Activated naive CD4-positive, alpha-beta T cell treated with anti-CD3 and anti-CD28 coated beads, Interleukin-2, amount 10 ng/mL, durations not matched to agents 7 days and 5 days (primary cell): ENCODE results near the gene HINT2.

ENCODE experiments used
- CTCF ChIA-PET: fragments of 350-600 bp; sonication (Branson Sonifier 250); formaldehyde crosslinking; loops from one replicate; lab custom pipeline; 2021; ENCODE audit warnings: antibody characterized with exemption; lab: Charles Lee
- DNase-seq: peaks from one replicate; pipeline ENCODE4 v3.0.0-alpha.2; 2020
- H3K27ac Mint-ChIP-seq: one replicate; pipeline ENCODE4 v1.8.0; 2021; ENCODE audit warnings: mild to moderate bottlenecking, moderate library complexity, mixed read lengths
- H3K27me3 Mint-ChIP-seq: one replicate; pipeline ENCODE4 v1.8.0; 2021; ENCODE audit warnings: mild to moderate bottlenecking, mixed read lengths
- H3K36me3 Mint-ChIP-seq: one replicate; pipeline ENCODE4 v1.8.0; 2021; ENCODE audit warnings: mixed read lengths
- H3K4me1 Mint-ChIP-seq: one replicate; pipeline ENCODE4 v1.8.0; 2021; ENCODE audit warnings: mixed read lengths
- H3K4me3 Mint-ChIP-seq: one replicate; pipeline ENCODE4 v1.8.0; 2021; ENCODE audit warnings: mild to moderate bottlenecking, moderate library complexity, mixed read lengths
- H3K9me3 Mint-ChIP-seq: one replicate; pipeline ENCODE4 v1.8.0; 2021; ENCODE audit warnings: mixed read lengths

Gene HINT2

DNA sequence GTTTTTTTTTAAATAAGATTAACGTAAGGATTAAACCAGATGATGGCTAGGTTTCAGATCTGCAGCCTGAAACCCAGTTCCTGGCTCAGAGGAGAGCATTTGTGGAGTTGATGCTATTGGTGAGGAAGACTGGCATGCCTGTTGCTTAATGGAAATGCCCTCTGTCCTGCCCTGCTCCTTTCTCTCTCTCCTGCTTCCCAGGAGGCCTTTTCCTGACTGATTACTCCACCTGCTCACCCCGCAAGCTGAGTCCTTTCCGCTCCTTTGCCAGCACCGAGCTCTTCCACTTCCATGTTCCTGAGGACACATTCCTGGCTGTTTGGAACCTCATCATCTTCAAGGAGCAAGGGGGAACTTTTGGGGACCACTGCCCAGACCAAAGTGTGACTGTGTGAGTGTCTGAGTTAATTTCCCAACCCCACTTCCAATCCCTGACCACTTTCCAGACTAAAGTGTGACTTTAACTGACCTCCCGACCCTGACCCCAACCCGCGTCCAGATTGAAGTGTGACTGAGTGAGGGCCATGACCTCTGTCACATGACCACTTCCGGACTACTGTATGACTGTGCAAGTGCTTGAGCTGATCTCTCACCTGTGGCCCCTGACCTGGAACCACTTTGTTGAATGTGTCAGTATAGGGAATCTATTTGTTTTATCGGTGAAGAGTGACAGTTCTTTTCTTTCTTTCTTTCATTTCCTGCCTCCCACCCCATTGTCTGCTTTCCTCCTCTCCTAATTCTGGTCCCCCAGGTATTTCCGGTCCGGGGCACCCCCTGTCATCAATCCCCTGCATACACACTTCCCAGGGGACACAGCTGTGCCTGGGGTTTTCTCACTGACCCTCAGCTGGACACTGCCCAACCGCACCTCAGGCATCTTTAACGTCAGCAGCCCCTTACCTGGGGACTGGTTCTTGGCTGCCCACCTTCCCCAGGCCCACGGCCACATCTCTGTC is 19.7 kb upstream of the HINT2 start:
- H3K36me3 Mint-ChIP-seq, result no peaks in the 10 kb centered on the region
- H3K27me3 Mint-ChIP-seq, result peaks cover 22% of the 10 kb centered on the region
- CTCF ChIA-PET, result interaction anchor here (0.8 to 3.4 kb wide), 12 partner anchors 8 to 97 kb away, joined by 3 to 16 read pairs (median 7); partner anchors contain the start of gene SPAG8
- no peak overlapping the region for H3K4me3 Mint-ChIP-seq
- peaks cover 17% of the 10 kb centered on the region for H3K4me1 Mint-ChIP-seq
- no peak overlapping the region for H3K27ac Mint-ChIP-seq
- no peak for DNase-seq
- no peaks in the 10 kb centered on the region for H3K9me3 Mint-ChIP-seq

DNA sequence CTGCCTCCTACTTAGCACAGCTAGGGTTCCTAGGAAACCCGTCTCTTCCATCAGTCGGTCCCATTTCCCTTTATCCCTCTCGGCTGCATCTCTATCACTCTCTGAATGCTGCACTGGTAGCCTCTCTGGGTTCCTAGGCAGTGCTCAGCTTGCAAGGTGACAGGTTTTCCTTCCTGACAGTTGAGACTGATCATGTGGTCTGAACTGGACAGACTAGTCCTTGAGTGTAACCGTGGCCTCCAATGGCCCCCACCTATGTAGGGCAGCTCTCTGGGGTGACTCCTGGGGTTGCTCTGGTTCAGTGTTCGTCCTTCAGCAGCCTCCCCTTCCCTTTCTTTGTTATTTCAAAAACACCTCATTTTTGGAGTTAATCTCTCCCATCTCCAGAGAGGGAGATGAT is 18.0 kb upstream of the HINT2 start:
- Mint-ChIP-seq H3K27me3 (peaks cover 25% of the 10 kb centered on the region), H3K4me3 (no peak overlapping the region), H3K9me3 (no peaks in the 10 kb centered on the region), H3K4me1 (peaks cover 26% of the 10 kb centered on the region), H3K27ac (no peak overlapping the region), H3K36me3 (no peaks in the 10 kb centered on the region)
- CTCF ChIA-PET, result interaction anchor here (1.0 to 3.4 kb wide), 3 partner anchors 12 to 136 kb away, joined by 3 to 16 read pairs (median 5); no protein-coding TSS in a partner anchor
- no peak for DNase-seq

DNA sequence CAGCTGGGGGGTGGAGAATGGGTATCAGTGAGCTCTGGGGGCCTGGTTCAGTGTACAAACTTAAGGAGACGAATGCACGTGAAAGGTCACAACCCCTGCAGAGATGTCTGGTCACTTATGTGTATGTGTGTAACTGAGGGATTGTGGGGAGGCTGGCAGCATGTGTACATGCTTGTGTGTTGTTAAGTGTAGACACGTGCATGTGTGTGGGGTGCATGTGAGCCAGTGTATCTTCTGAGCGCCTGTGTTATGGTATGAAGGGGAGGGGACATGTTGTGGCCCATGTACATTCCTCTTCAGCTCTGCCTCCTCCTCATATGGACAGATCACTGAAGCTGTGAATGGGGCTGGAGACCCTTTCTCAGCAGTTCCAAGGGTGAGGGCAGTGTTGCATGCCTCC is 16.2 kb upstream of the HINT2 start:
- Mint-ChIP-seq H3K4me3 (no peak overlapping the region), H3K36me3 (no peaks in the 10 kb centered on the region), H3K27ac (no peak overlapping the region), H3K9me3 (no peaks in the 10 kb centered on the region), H3K27me3 (peaks cover 33% of the 10 kb centered on the region), H3K4me1 (peaks cover 36% of the 10 kb centered on the region)
- DNase-seq, result no peak
- CTCF ChIA-PET, result interaction anchor here (2.0 kb wide), 1 partner anchor 41 kb away, joined by 5 read pairs; no protein-coding TSS in a partner anchor

DNA sequence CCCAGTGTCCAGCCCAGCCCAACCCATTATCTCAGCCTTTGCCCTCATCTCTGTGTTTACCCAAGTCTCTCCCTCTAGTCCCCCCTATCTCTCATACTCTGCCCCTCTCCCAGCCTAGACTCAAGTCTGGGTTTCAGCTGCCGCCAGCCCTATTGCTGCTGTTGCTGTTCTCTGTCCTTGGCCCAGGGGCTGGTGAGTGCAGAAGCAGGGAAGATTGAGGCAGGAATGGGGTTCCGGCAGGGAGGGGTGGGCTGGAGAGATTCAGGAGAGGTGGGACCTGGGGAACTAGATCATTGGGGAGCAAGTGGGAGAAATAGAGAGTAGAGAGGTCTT is 14.9 kb upstream of the HINT2 start:
- no peaks in the 10 kb centered on the region for H3K9me3 Mint-ChIP-seq
- peak overlapping the region; percentile 84 for H3K4me3 Mint-ChIP-seq
- H3K36me3 Mint-ChIP-seq, result no peaks in the 10 kb centered on the region
- no peak for DNase-seq
- H3K27me3 Mint-ChIP-seq, result peaks cover 33% of the 10 kb centered on the region
- H3K27ac Mint-ChIP-seq, result peak overlapping the region; percentile 73
- H3K4me1 Mint-ChIP-seq, result peaks cover 38% of the 10 kb centered on the region
- CTCF ChIA-PET, result interaction anchor here (1.4 kb wide), 1 partner anchor 39 kb away, joined by 3 read pairs; no protein-coding TSS in a partner anchor

DNA sequence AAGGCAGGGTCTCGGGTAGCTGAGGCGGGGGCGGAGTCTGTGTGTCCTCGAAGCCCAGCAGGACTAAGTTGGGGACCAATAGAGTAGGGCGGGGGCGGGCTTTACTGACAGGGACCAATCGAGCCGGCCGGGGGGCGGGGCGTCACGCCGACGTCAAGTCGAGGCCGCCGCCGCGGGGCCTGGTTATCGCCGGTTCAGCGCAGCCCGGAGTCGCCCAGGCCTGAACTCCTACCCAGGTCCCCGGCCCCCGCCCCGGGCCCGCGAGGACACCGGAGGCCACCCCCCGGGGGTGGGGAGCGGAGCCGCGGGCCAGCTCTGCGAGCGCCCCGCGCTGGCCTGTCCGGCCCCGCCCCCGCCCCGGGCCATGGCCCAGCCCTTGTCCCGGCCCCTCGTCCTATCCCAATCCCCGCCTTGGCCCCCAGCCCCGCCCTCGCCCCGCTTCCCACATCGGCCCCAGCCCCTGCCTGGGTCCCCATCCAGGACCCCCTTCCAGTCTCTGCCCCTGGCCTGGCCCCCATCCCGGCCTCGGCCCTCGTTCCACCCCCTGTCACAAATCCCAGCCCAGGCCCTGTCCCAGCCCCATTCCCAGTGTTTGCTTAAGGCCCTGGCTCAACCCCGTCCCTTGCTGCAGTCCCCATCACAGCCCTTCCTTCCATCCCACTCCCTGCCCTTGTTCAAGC is 14.4 kb upstream of the HINT2 start, which contains the start of gene TMEM8B:
Gene TMEM8B (plus strand): TSS at position 145 of the 680 bp plus-strand sequence. CDS start 220 bp downstream, at position 365.
- Mint-ChIP-seq H3K27ac (peak within 1 kb of the TSS; percentile 78), H3K27me3 (peaks cover 33% of the 10 kb centered on the region), H3K9me3 (no peaks in the 10 kb centered on the region), H3K4me3 (peak within 1 kb of the TSS; percentile 91), H3K36me3 (no peaks in the 10 kb centered on the region), H3K4me1 (peaks cover 34% of the 10 kb centered on the region)
- CTCF ChIA-PET, result interaction anchor here (1.3 to 5.6 kb wide), 3 partner anchors 13 to 52 kb away, joined by 3 to 61 read pairs (median 3); no protein-coding TSS in a partner anchor
- peak; percentile 97 for DNase-seq

DNA sequence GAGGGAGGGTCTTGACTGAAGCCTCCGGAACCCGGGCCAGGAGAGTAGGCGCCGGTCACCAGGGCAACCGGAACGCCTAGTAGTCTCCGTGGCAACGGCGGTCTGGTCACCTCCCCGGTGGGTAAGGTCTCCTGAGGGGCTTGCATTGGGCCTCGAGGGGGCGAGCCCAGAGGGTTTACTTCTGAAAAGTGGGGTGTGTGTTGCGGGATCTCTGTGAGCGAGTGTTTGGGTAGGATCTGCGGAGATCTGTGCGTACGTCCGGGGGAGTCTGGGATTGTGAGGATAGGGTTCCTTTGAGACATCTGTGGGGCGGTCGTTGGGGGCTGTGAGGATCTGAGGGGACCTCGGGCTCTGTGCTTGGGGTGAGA is 13.9 kb upstream of the HINT2 start, which contains the start of gene FAM221B:
Gene FAM221B (minus strand): TSS at position 17 of the 368 bp plus-strand sequence. CDS start 2,571 bp downstream, outside the sequence.
- peak within 1 kb of the TSS; percentile 78 for H3K27ac Mint-ChIP-seq
- H3K36me3 Mint-ChIP-seq, result no peaks in the 10 kb centered on the region
- peaks cover 34% of the 10 kb centered on the region for H3K4me1 Mint-ChIP-seq
- peak within 1 kb of the TSS; percentile 91 for H3K4me3 Mint-ChIP-seq
- H3K27me3 Mint-ChIP-seq, result peaks cover 33% of the 10 kb centered on the region
- CTCF ChIA-PET, result interaction anchor here (1.3 to 7.6 kb wide), 4 partner anchors 13 to 53 kb away, joined by 3 to 97 read pairs (median 32); no protein-coding TSS in a partner anchor
- H3K9me3 Mint-ChIP-seq, result no peaks in the 10 kb centered on the region
- DNase-seq, result no peak

DNA sequence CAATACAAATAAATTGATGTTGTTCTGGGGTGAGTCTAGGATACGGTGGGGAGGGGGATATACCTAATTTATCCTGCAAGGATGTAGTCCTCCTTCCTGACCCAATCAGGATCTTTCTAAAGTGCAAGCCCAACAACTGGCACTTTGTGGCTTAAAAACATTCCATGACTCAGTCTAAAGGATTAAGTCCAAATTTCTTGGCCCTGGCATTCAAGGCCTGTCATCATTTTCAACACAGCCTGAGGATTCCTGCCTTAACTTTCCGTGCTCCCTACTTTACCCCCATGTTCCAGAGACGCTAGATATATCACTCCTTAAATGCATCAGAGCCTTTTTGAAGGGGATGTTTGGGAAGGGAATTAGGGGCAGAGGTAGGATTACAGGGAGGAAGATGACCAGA is 12.6 kb upstream of the HINT2 start:
- Mint-ChIP-seq H3K4me3 (peak overlapping the region; percentile 91), H3K27me3 (peaks cover 36% of the 10 kb centered on the region), H3K4me1 (peaks cover 30% of the 10 kb centered on the region), H3K9me3 (no peaks in the 10 kb centered on the region), H3K36me3 (no peaks in the 10 kb centered on the region), H3K27ac (no peak overlapping the region)
- CTCF ChIA-PET, result interaction anchor here (2.0 to 7.6 kb wide), 4 partner anchors 13 to 54 kb away, joined by 9 to 97 read pairs (median 38); partner anchors contain the start of gene HINT2
- DNase-seq, result no peak

DNA sequence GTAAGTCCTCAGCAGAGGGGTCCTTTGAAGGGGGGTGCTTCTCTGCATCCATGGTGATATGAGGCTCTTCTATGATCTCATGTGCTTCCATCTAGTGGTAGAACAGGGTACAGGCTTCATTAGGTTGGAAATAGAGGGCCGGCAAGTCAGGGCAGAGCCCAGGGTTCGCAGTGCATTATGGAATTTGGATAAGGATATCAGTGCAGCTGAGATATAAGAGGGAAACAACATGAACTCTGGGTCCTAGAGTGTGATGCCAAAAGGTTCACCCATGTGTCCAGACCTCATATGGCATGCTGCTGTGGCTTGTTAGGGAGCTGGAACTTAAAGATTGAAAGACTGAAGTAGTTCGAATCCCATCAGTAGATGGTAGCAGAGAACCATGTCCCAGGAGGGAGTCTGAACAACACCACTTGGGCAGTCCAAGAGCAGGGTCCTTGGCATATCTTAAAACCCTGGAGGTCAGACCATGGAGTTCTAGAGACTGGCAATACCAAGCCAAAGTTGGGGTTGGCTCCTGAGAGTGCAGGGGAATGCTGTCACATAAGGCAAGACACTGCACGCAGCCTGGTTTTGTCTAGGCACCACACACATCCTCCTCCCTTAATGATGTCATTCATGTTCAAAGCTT is 11.3 kb upstream of the HINT2 start:
- Mint-ChIP-seq H3K4me1 (peaks cover 30% of the 10 kb centered on the region), H3K27me3 (peaks cover 41% of the 10 kb centered on the region), H3K9me3 (no peaks in the 10 kb centered on the region), H3K4me3 (no peak overlapping the region), H3K36me3 (no peaks in the 10 kb centered on the region), H3K27ac (no peak overlapping the region)
- CTCF ChIA-PET, result interaction anchor here (0.7 to 7.6 kb wide), 32 partner anchors 10 to 715 kb away, joined by 3 to 97 read pairs (median 4); partner anchors contain the start of genes CCDC107, GBA2, HINT2 and RGP1
- DNase-seq, result peak; percentile 49

DNA sequence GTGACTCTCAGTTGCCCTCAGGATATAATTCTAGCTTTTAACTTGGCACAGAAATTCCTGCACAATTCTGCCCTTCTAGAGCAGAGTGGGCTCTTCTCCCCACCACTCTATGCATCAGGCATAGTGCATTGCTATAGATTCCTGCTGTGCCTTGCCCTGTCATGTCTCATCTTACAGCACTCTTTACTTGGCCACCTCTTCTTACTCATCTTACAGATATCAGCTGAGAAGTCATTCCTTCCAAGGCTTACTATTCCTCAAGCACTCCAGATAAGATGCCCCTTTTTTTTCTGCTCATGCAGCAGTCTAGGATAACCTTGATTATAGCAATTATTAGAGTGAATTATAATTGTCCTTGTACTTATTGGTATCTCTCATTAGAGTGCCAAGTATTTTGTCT is 8.1 kb upstream of the HINT2 start:
- CTCF ChIA-PET, result interaction anchor here (0.5 to 7.6 kb wide), 3 partner anchors 35 to 88 kb away, joined by 3 to 97 read pairs (median 3); no protein-coding TSS in a partner anchor
- no peak overlapping the region for H3K4me3 Mint-ChIP-seq
- no peak for DNase-seq
- peaks cover 12% of the 10 kb centered on the region for H3K4me1 Mint-ChIP-seq
- H3K27ac Mint-ChIP-seq, result no peak overlapping the region
- H3K36me3 Mint-ChIP-seq, result no peaks in the 10 kb centered on the region
- H3K27me3 Mint-ChIP-seq, result peaks cover 47% of the 10 kb centered on the region
- H3K9me3 Mint-ChIP-seq, result no peaks in the 10 kb centered on the region

DNA sequence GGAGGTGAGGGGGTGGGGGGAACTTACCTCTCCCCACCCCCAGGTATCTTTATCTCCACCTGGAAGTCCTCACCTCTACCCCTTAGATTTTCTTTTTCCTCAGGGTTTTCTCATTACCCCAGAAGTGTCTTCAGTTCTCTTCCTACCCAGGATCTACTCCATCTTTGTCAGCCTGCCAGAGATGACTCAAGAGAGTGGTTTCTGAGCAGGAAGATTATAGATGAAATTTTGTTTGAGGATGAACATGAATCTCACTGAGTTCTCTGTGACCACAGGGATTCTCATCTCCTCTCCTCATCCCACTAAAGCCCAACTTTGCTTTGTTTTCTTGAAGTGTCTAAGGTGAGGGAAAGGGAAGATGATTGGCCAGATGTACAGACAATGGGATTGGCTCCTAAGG is 5.2 kb upstream of the HINT2 start:
- Mint-ChIP-seq H3K4me3 (no peak overlapping the region), H3K36me3 (peaks cover 3% of the 10 kb centered on the region), H3K9me3 (peaks cover 3% of the 10 kb centered on the region), H3K27ac (no peak overlapping the region), H3K4me1 (peaks cover 6% of the 10 kb centered on the region), H3K27me3 (peaks cover 48% of the 10 kb centered on the region)
- CTCF ChIA-PET, result no interaction called here
- no peak for DNase-seq

DNA sequence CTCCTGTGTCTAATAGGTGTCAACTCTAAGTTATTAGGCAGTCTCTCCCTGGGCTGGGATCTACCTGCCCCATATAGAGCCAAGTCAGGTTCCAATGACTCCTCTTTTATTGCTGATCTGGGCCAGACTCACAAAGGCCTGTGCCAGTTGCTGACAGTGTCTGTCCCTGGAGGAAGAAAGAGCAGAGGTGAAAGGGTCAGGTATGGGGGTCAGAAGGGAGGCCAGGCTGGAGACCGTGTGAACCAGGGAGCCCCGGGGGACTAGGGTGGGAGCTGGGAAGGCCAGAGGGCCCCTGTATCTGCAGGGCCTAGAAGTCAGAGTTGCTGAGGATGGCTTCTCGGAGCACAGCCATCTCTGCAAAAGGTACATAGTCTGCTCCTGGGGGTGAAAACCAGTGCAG is 3.5 kb upstream of the HINT2 start:
- peaks cover 3% of the 10 kb centered on the region for H3K9me3 Mint-ChIP-seq
- no peak overlapping the region for H3K4me3 Mint-ChIP-seq
- no peak overlapping the region for H3K27ac Mint-ChIP-seq
- H3K27me3 Mint-ChIP-seq, result peaks cover 48% of the 10 kb centered on the region
- H3K36me3 Mint-ChIP-seq, result peaks cover 7% of the 10 kb centered on the region
- DNase-seq, result no peak
- CTCF ChIA-PET, result no interaction called here
- H3K4me1 Mint-ChIP-seq, result peaks cover 17% of the 10 kb centered on the region

DNA sequence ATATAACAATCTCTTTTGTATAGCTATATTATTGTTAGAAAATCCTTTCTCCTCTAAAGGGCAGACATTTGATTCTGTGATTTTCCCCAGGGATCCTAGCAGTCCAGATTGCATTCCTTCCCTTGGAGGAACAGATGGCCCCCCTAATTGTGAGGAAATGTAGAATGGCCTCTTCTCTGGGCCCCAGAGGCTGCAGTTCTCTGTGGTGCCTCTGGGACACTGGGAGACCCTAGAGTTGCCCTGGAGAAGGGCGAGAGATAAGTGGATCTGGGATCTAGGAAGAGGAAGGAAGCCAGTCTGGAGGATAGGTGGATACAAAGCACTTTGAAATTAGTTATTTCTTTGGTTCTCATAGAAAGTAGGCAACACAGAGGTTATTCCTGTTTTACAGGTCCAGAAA is 1.9 kb upstream of the HINT2 start:
- H3K4me3 Mint-ChIP-seq, result no peak overlapping the region
- H3K4me1 Mint-ChIP-seq, result peaks cover 33% of the 10 kb centered on the region
- DNase-seq, result no peak
- peaks cover 12% of the 10 kb centered on the region for H3K36me3 Mint-ChIP-seq
- peaks cover 3% of the 10 kb centered on the region for H3K9me3 Mint-ChIP-seq
- H3K27me3 Mint-ChIP-seq, result peaks cover 44% of the 10 kb centered on the region
- CTCF ChIA-PET, result no interaction called here
- H3K27ac Mint-ChIP-seq, result no peak overlapping the region

DNA sequence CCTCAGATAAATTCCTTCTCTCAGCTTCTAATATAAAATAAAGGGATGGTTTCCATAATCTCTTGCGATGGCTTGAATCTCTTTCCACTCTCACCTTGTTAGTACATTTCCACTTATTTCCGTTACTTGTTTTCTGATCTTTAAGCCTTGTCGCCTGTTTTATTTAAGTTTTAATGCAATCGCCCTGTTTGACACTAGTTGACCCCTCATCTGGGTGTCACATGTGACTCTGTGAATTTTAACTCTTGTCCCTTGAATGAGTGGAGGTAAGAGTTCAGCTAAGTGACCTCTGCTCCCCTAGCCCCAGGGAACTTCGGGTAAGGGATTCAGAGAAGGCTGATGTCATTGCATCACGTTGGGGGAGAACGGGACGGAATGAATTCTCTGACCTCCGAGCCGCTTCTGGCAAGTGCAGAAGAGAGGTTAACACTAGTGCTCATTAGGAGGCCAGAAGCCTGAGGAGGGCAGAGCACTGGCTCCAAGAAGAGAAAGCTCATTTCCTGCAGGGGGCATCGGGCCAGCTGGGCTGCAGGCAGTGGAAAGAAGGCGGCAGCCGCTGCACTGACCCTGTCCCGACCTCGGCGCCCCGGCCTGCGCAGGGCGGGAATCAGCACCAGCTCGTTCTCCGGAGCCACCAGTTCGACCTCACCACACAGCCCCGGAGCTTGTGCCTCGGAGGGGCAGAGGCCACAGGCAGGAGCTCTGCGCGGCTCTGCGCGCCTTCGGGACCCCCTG is 569 bp downstream of the HINT2 start:
- CTCF ChIA-PET, result interaction anchor here (0.8 to 2.7 kb wide), 8 partner anchors 12 to 203 kb away, joined by 3 to 14 read pairs (median 3); no protein-coding TSS in a partner anchor
- peak overlapping the region; percentile 83 for H3K4me3 Mint-ChIP-seq
- peaks cover 14% of the 10 kb centered on the region for H3K36me3 Mint-ChIP-seq
- H3K4me1 Mint-ChIP-seq, result peaks cover 47% of the 10 kb centered on the region
- peak; percentile 64 for DNase-seq
- peaks cover 28% of the 10 kb centered on the region for H3K27me3 Mint-ChIP-seq
- peak overlapping the region; percentile 91 for H3K27ac Mint-ChIP-seq
- peaks cover 3% of the 10 kb centered on the region for H3K9me3 Mint-ChIP-seq
